ENCODE results near the gene SNAI1.

The SNAI1 gene

GRCh38 chr20:50014570-50015562, 32.1 kb downstream of the SNAI1 start:
- DNase-seq, result peak; percentile 64 to 89

- DNase-seq, result no peak
Observed at GRCh38 chr20:50015636-50015992, 32.8 kb downstream of the SNAI1 start.

- peak in 1 of 2 experiments; percentile 19 for DNase-seq
Observed at GRCh38 chr20:50015993-50016770, 33.4 kb downstream of the SNAI1 start.

GRCh38 chr20:50017160-50017559, 34.4 kb downstream of the SNAI1 start:
- no peak for DNase-seq

GRCh38 chr20:50017576-50018248, 34.9 kb downstream of the SNAI1 start:
- DNase-seq, result no peak

- DNase-seq, result no peak
Observed at GRCh38 chr20:50019466-50020256, 36.9 kb downstream of the SNAI1 start.

- no peak for DNase-seq
Observed at GRCh38 chr20:50020288-50020687, 37.5 kb downstream of the SNAI1 start.

GRCh38 chr20:50022676-50023075, 39.9 kb downstream of the SNAI1 start:
- no peak for DNase-seq

GRCh38 chr20:50023116-50023805, 40.5 kb downstream of the SNAI1 start:
- DNase-seq, result no peak

GRCh38 chr20:50026746-50027575, 44.2 kb downstream of the SNAI1 start:
- no peak for DNase-seq

- DNase-seq, result no peak
Observed at GRCh38 chr20:50027611-50028105, 44.9 kb downstream of the SNAI1 start.

- DNase-seq, result no peak
Observed at GRCh38 chr20:50029083-50029696, 46.4 kb downstream of the SNAI1 start.

- no peak for DNase-seq
Observed at GRCh38 chr20:50029697-50030461, 47.1 kb downstream of the SNAI1 start.

GRCh38 chr20:50032955-50033666, 50.3 kb downstream of the SNAI1 start:
- no peak for DNase-seq

- DNase-seq, result no peak
Observed at GRCh38 chr20:50034567-50035180, 51.9 kb downstream of the SNAI1 start.

- DNase-seq, result no peak
Observed at GRCh38 chr20:50036703-50037102, 53.9 kb downstream of the SNAI1 start.

GRCh38 chr20:50037123-50037522, 54.3 kb downstream of the SNAI1 start:
- no peak for DNase-seq

- no peak for DNase-seq
Observed at GRCh38 chr20:50037575-50037974, 54.8 kb downstream of the SNAI1 start.

Measured in NCI-H524 (cell line).